Measurements from ENCODE around the gene LSM11.
A peak's percentile ranks its signal among the peaks of the same experiment; 100 is the strongest.

LSM11 gene

DNA sequence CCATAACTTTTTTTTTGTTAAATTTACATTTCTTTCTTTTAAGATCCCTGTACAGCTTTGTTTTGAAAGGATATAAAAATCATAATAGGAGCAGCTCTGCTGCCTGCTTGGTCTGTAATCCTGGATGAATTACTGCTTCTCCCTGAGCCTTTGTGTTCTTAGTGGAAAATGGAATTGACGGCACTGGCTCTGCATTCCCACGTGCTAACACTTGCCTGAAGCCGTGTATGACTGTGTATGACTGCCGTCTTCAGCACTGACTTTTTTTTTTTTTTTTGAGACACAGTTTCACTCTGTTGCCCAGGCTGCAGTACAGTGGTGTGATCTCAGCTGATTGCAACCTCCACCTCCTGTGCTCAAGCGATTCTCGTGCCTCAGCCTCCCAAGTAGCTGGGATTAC, 7.5 kb upstream of the LSM11 start:
- no peak overlapping the region for H3K4me3 ChIP-seq (replicated peaks in 1 of 2; ENCODE audit: low read depth in 2 of 2, low read length in 2 of 2)
- TF ChIP-seq, protein P1, sequence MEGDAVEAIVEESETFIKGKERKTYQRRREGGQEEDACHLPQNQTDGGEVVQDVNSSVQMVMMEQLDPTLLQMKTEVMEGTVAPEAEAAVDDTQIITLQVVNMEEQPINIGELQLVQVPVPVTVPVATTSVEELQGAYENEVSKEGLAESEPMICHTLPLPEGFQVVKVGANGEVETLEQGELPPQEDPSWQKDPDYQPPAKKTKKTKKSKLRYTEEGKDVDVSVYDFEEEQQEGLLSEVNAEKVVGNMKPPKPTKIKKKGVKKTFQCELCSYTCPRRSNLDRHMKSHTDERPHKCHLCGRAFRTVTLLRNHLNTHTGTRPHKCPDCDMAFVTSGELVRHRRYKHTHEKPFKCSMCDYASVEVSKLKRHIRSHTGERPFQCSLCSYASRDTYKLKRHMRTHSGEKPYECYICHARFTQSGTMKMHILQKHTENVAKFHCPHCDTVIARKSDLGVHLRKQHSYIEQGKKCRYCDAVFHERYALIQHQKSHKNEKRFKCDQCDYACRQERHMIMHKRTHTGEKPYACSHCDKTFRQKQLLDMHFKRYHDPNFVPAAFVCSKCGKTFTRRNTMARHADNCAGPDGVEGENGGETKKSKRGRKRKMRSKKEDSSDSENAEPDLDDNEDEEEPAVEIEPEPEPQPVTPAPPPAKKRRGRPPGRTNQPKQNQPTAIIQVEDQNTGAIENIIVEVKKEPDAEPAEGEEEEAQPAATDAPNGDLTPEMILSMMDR (IDR thresholded peaks at IDR 0.05; ENCODE audit: low read depth, low read length), result no peak
- DNase-seq (ENCODE audit: low read depth in 2 of 2), result no peak

DNA sequence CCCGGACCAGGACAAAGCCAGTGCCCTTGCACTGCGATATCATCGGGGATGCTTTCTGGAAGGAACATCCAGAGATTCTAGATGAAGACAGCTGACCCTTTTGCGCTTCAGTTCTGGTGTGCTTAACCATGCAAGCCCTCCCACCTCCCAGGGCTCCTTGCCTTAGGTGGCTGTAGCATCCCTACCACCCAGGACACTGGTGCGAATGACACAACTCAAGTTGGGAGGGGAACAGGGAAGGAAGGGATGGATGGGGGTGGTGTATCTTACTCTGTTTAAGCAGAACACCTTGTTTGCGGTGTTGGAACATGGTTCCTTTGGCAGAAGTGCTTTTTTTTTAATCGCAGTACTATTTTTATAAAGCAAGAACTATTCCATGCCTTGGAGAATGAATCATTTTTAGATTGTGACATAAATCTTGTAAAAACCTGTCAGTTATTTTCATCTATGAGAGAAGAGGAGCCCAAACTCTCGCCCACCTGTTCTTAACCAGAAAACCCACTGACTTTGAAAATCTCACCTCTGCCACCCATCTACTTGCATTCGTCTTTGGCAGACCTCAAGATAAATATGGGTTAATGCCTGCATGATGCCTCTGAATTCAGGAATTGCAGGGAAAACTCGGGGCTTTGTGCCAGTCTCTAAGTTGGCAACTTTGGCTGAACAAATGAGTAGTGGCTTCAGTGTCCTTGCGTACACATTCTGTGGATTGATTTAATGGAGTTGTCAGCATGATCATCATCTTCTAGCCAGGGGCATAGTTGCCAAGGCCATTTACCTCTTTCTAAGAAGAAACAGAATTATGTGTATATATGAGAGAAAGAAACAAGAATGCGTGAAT, 3.9 kb upstream of the LSM11 start:
- no peak for DNase-seq (ENCODE audit: low read depth in 2 of 2)
- TF ChIP-seq, protein P1 (IDR thresholded peaks at IDR 0.05; ENCODE audit: low read depth, low read length), result no peak
- H3K4me3 ChIP-seq (replicated peaks in 1 of 2; ENCODE audit: low read depth in 2 of 2, low read length in 2 of 2), result no peak overlapping the region

DNA sequence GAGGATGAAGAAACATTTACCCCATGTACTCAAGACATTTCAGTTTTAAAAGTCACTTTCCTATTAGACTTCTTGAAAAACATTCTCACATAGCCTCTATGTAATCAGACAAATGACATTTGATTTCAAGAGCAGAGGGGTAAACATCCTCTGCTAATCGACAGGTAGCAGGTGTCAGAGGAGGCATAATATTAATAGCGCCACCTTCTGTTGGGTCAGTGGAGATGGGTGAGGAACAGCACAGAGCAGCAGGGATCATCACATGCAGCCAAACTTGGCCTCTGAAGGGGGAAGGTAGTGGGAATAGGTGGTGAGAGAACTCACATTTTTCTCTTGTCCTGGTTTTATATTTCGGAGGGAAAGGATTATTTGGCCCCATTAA, 3.3 kb upstream of the LSM11 start:
- no peak overlapping the region for H3K4me3 ChIP-seq (replicated peaks in 1 of 2; ENCODE audit: low read depth in 2 of 2, low read length in 2 of 2)
- DNase-seq (ENCODE audit: low read depth in 2 of 2), result no peak
- TF ChIP-seq, protein P1 (IDR thresholded peaks at IDR 0.05; ENCODE audit: low read depth, low read length), result peak; percentile 59

DNA sequence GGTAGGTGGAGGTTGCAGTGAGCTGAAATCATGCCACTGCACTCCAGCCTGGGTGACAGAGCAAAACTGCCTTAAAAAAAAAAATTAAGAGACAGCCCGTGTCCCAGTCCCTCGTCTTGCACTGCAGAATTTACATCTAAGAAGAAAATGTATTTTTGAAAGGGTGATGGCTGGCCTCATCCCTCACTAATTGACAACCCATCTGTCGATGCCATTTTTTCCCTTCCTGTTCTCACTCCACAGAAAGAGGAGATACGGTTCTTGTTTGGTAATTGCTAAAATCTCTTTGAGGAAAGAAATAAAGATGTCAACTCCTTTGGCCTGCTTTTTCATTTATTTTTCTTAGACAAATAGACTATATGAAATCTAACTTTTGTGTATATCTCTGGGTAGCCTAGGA, 2.4 kb upstream of the LSM11 start:
- TF ChIP-seq, protein P1 (IDR thresholded peaks at IDR 0.05; ENCODE audit: low read depth, low read length), result no peak
- no peak for DNase-seq (ENCODE audit: low read depth in 2 of 2)
- H3K4me3 ChIP-seq (replicated peaks in 1 of 2; ENCODE audit: low read depth in 2 of 2, low read length in 2 of 2), result no peak overlapping the region

DNA sequence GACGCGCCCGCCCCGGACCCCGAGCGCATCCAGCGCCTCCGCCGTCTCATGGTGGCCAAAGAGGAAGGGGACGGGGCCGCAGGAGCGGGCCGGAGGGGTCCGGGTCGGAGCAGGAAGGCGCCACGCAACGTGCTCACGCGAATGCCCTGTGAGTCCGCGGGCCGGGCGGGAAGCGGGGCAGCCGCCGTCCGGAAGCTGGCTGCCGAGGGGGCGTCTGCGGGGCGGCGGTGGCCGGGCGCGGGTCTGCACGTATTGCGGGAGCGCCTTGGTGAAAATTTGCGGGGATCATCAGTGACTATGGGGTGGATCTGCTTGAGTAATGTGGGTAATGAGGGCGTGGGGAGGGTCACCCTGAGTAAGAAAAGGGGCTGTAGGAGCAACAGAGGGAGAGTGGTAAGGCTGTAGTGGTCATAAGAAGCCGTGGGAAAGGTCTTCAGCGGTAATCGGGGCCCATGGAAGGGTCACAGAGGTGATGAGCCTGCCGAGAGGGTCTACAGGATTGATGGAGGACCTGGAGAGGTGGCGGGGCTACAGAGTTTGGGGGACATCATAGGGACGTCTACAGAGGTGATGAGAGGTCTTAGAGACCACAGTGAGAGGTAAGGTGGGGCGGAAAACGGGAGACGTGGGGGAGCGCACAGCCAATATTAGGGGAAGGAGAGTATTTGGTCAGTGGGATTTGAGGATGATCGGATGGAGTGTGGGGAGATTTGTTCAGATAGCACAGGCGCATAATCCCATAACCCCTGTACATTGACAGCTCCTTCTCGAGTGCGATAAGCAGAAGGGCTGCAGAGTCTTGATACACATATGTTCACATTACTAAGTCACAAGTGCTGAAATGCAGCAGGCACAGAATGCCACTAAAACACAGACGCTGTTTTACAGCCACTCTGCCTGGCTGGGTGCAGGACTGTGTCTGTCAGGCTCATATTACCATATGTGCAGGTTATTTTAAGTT, 819 bp downstream of the LSM11 start:
- no peak for DNase-seq (ENCODE audit: low read depth in 2 of 2)

DNA sequence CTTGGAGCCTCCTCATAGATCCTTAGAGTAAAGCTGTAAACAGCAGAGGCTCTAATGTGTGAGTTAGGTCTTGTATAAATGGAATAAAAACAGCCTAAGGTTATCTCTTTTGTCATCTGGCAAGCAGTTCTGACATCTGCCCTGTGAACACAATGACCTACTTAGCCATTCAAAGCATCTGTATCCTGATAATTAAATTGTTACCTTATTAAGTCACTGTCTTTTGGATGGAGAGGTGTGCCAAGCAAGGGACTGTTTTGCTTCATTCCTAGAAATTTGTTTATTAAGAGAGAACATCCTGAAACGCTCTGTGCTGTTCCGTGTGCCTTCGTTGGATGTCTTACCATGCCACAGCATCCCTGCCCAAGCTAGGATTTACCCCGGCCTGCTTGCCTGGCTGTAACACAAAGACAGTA, 1.5 kb downstream of the LSM11 start:
- DNase-seq (ENCODE audit: low read depth in 2 of 2), result no peak
- H3K4me3 ChIP-seq (replicated peaks in 1 of 2; ENCODE audit: low read depth in 2 of 2, low read length in 2 of 2), result peak overlapping the region in 1 of 2 donors; percentile 76
- TF ChIP-seq, protein P1 (IDR thresholded peaks at IDR 0.05; ENCODE audit: low read depth, low read length), result no peak

More for the DNA sequence above, 819 bp downstream of the LSM11 start:
- TF ChIP-seq, protein P1 (IDR thresholded peaks at IDR 0.05; ENCODE audit: low read depth, low read length), result no peak
- peak overlapping the region; percentile 69 to 76 for H3K4me3 ChIP-seq (replicated peaks in 1 of 2; ENCODE audit: low read depth in 2 of 2, low read length in 2 of 2)

Data from cardiac fibroblast (primary cell).